K562 (cell line): ENCODE data around the gene ISLR2.

ENCODE experiments used
- FOXM1 ChIP-seq, 2 experiments: fragments of 450-650 bp in 1 of 2; sonication (generic) in 1 of 2; formaldehyde crosslinking in 1 of 2; IDR thresholded peaks; 2 replicates each; pipeline versions ENCODE4 v1.6.1 to v1.9.0; 2017 to 2022; ENCODE audit warnings: low read depth in 2 of 2, mild to moderate bottlenecking in 2 of 2, missing genetic modification reagents in 1 of 2, moderate library complexity in 1 of 2
- GABPB1 ChIP-seq: sonication (generic); formaldehyde crosslinking; IDR thresholded peaks from 2 replicates; pipeline ENCODE4 v1.8.0; 2022; ENCODE audit warnings: mild to moderate bottlenecking, missing genetic modification reagents
- HDAC1 ChIP-seq, 2 experiments: fragments of 450-650 bp; IDR thresholded peaks; 2 replicates each; pipeline ENCODE4 v1.6.1; 2016 to 2017; ENCODE audit warnings: inconsistent platforms in 1 of 2, mild to moderate bottlenecking in 1 of 2, moderate library complexity in 1 of 2
- KLF16 ChIP-seq: IDR thresholded peaks from 2 replicates; pipeline ENCODE4 v1.6.1; 2016; ENCODE audit warnings: antibody characterized with exemption
- TGIF2 ChIP-seq: sonication (generic); formaldehyde crosslinking; IDR thresholded peaks from 2 replicates; pipeline ENCODE4 v1.8.1; 2022; ENCODE audit warnings: mild to moderate bottlenecking, missing genetic modification reagents, moderate library complexity
- ZNF324 ChIP-seq: fragments of 250-450 bp; sonication (Bioruptor Pico); IDR thresholded peaks from 2 replicates; pipeline ENCODE4 v1.4.0; 2020; ENCODE audit warnings: mild to moderate bottlenecking
- TF ChIP-seq, protein P1 (sequence below), 3 experiments: IDR thresholded peaks in 2 of 3; conservative IDR thresholded peaks in 1 of 3; 2 replicates each; pipeline ENCODE4 v1.5.1; 2011 to 2012; ENCODE audit warnings: low read length in 3 of 3, mild to moderate bottlenecking in 3 of 3, control low read depth in 2 of 3, improper control_type of control experiment in 1 of 3, inconsistent platforms in 1 of 3, low read depth in 1 of 3, mixed read lengths in 1 of 3, moderate library complexity in 1 of 3; ENCODE audit not compliant: insufficient read depth in 2 of 3
- TF ChIP-seq, protein P2 (sequence below), 2 experiments: fragments of 200-800 bp in 1 of 2; sonication (Bioruptor generic) in 1 of 2; sonication (generic) in 1 of 2; formaldehyde crosslinking in 1 of 2; IDR thresholded peaks in 1 of 2; conservative IDR thresholded peaks in 1 of 2; 2 replicates each; pipeline versions ENCODE4 v1.5.0 to v1.6.1; 2016 to 2020; ENCODE audit warnings: missing compliant biosample characterization in 1 of 2, missing genetic modification characterization in 1 of 2, missing genetic modification reagents in 1 of 2

DNA sequence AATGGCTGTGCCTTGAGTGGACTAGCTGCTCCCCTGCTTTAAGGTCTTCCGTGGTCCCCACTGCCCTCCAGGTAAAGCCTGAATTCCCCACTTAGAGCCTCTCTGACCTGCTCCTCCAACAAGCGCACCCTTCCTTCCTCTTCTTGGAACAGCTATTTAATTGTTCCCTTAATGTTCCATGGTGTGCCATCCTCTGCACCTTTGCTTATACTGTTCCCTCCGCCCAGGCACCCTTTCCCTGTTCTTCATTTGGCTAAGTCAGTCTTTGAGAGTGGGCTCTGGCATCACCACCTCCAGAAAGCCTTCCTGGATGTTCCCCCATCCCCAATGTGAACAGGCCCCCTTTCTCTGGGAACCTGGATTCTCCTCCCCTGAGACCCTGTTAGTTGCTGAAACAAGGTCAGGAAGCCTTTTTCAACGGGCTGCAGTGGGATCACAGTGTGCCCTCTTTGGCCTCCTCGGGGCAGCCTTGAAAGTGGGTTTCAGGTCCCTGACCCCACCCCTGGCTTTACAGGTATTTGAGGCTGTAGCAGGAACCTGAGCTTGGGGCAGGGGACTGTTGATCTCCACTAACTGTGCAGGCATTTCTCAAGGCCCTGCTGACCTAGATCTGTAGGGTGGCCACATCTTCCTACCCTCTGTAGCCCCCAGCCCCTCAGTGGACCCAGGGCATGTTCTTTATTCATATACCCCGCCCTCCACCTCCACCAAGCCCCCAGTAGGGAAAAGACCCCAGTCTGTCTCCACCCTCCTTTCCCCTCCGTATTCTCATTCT lies 48.1 kb downstream of the ISLR2 start:
- TF ChIP-seq FOXM1 (IDR thresholded peaks at IDR 0.05; ENCODE audit: low read depth) (no peak), FOXM1 (CRISPR knock-in tag; IDR thresholded peaks at IDR 0.05; ENCODE audit: low read depth) (no peak), KLF16 (no peak), GABPB1 (CRISPR knock-in tag) (no peak), TGIF2 (CRISPR knock-in tag) (no peak), ZNF324 (CRISPR knock-in tag) (no peak), HDAC1 (IDR thresholded peaks at IDR 0.05) (no peak)
- TF ChIP-seq, protein P1, sequence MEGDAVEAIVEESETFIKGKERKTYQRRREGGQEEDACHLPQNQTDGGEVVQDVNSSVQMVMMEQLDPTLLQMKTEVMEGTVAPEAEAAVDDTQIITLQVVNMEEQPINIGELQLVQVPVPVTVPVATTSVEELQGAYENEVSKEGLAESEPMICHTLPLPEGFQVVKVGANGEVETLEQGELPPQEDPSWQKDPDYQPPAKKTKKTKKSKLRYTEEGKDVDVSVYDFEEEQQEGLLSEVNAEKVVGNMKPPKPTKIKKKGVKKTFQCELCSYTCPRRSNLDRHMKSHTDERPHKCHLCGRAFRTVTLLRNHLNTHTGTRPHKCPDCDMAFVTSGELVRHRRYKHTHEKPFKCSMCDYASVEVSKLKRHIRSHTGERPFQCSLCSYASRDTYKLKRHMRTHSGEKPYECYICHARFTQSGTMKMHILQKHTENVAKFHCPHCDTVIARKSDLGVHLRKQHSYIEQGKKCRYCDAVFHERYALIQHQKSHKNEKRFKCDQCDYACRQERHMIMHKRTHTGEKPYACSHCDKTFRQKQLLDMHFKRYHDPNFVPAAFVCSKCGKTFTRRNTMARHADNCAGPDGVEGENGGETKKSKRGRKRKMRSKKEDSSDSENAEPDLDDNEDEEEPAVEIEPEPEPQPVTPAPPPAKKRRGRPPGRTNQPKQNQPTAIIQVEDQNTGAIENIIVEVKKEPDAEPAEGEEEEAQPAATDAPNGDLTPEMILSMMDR (IDR thresholded peaks at IDR 0.05 in 2 of 3, conservative IDR thresholded peaks at IDR 0.05 in 1 of 3; ENCODE audit: insufficient read depth in 2 of 3, low read depth in 1 of 3, low read length in 3 of 3) = no peak
- TF ChIP-seq, protein P2, sequence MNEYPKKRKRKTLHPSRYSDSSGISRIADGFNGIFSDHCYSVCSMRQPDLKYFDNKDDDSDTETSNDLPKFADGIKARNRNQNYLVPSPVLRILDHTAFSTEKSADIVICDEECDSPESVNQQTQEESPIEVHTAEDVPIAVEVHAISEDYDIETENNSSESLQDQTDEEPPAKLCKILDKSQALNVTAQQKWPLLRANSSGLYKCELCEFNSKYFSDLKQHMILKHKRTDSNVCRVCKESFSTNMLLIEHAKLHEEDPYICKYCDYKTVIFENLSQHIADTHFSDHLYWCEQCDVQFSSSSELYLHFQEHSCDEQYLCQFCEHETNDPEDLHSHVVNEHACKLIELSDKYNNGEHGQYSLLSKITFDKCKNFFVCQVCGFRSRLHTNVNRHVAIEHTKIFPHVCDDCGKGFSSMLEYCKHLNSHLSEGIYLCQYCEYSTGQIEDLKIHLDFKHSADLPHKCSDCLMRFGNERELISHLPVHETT (CRISPR knock-in tag; conservative IDR thresholded peaks at IDR 0.05 in 1 of 2, IDR thresholded peaks at IDR 0.05 in 1 of 2) = no peak
